ENCODE measurements around the gene SCYL1.

GRCh38 chr11:65476632-65477148 is 48.2 kb upstream of the SCYL1 start:
- TF ChIP-seq CTCF (IDR thresholded peaks at IDR 0.05) (no peak), POLR2A (IDR thresholded peaks at IDR 0.05) (no peak)
